ENCODE measurements around the gene LMNA.

- no peak for TF ChIP-seq POLR2A (IDR thresholded peaks at IDR 0.05; ENCODE audit: low read length)
- TF ChIP-seq GATA1 (IDR thresholded peaks at IDR 0.05; ENCODE audit: low read depth, low read length) = no peak
Measured at GRCh38 chr1:156080241-156080862, 34.2 kb upstream of the LMNA start.

All from erythroblast (primary cell).